ENCODE data around the gene PDCD1. TPM values are rescaled to one million over a fixed set of nuclear protein-coding genes. Genes with fewer than 3 reads are reported as not detected.

Gene PDCD1
- total and polyA plus RNA-seq, 2 donors (not counting 1 experiment from before 2014, with no cell fraction given): 0.28 to 1.3 TPM

DNA sequence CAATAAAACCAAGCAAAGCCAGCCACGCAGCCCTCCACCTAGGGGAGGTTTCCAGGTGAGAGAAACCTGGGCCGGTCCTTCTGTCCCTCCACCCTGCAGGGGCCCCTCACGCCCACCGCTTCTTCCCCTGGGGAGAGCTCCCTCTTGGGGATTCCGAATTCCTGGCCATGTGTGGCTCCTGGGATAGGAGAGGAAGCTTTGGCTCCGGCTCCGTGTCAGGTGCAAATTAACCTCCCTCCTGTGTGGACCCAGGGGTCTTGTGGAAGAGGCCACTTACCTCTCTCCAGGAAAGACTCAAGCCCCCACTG lies 15.1 kb upstream of the PDCD1 start:
- Histone ChIP-seq H4K20me1 (ENCODE audit: control insufficient read depth, insufficient read depth, low read length, poor library complexity, severe bottlenecking) (no peaks in the 10 kb centered on the region), H3K27me3 (replicated peaks in 1 of 4; ENCODE audit: control extremely low read depth in 1 of 4, control insufficient read depth in 3 of 4, insufficient read depth in 4 of 4, low read length in 3 of 4) (peaks cover 0 to 4% (median 2%) of the 10 kb centered on the region in 4 experiments), H2AFZ (ENCODE audit: insufficient read depth, low read depth, low read length, poor library complexity, severe bottlenecking) (no peak overlapping the region), H3K9ac (ENCODE audit: low read length) (no peak overlapping the region), H3K27ac (ENCODE audit: low read length in 2 of 2) (no peak overlapping the region), H3K79me2 (ENCODE audit: control insufficient read depth, insufficient read depth, low read length) (no peaks in the 10 kb centered on the region), H3K4me2 (replicated peaks; ENCODE audit: low read depth, low read length, poor library complexity, severe bottlenecking) (no peak overlapping the region), H3K9me3 (ENCODE audit: control extremely low read depth in 1 of 3, control insufficient read depth in 2 of 3, insufficient read depth in 1 of 3, low read length in 2 of 3) (peaks cover 0 to 9% (median 0%) of the 10 kb centered on the region in 3 donors), H3K36me3 (replicated peaks in 1 of 2; ENCODE audit: control extremely low read depth in 1 of 2, control insufficient read depth in 1 of 2, extremely low read depth in 1 of 2, insufficient read depth in 2 of 2, low read length in 1 of 2) (no peaks in the 10 kb centered on the region), H3K4me3 (ENCODE audit: control extremely low read depth in 1 of 5, extremely low read depth in 1 of 5, insufficient read depth in 1 of 5, low read depth in 2 of 5, low read length in 4 of 5) (no peak overlapping the region), H3K4me1 (ENCODE audit: control insufficient read depth in 2 of 2, insufficient read depth in 2 of 2, low read length in 2 of 2) (peaks cover 8 to 22% of the 10 kb centered on the region in 2 donors)
- ChIA-PET CTCF (no interaction called here), POLR2A (no interaction called here)
- peaks cover 10% of the 10 kb centered on the region for H3K4me1 Mint-ChIP-seq
- no peaks in the 10 kb centered on the region for H3K27me3 Mint-ChIP-seq
- no peak for TF ChIP-seq EZH2 (IDR thresholded peaks at IDR 0.05; ENCODE audit: borderline replicate concordance, insufficient read depth, low read depth, low read length, poor library complexity, severe bottlenecking)
- DNase-seq: no peak
- 93% methylated on average over 5 of the region's 7 CpGs for WGBS (ENCODE audit: insufficient coverage)
- H3K27ac Mint-ChIP-seq: no peak overlapping the region
- no peaks in the 10 kb centered on the region for H3K9me3 Mint-ChIP-seq (ENCODE audit: insufficient read depth)
- no peak for ATAC-seq (ENCODE audit: low read depth)
- intact Hi-C loops (cut with micrococcal nuclease): no loop called here
- no peak overlapping the region for H3K4me3 Mint-ChIP-seq

DNA sequence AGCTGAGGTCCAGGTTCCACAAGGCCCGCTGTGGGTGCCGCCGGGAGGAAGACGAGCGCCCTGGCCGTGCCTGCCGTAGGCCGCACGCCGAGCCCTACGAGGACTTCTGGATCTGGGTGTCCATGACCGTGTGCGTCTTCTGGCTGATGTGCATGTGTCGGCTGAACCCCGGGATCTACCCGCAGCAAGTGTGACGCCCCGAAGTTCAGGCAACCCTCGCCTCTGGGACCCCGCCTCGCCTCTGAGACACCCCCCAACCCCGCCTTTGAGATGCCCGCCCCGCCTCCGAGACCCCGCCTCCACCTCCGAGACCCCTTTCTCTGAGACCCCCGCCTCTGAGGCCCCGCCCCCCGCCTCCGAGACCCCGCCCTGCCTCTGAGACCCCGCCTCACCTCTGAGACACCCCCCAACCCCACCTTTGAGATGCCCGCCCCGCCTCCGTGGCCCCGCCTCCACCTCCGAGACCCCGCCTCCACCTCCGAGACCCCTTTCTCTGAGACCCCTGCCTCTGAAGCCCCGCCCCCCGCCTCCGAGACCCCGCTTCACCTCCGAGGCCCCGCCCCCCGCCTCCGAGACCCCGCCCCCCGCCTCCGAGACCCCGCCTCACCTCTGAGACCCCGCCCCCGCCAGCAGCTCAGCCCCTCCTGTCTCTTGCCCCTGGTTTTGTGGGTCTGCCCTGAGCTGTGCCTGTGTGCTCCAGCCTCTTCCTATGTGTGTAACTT lies 14.5 kb upstream of the PDCD1 start:
- Histone ChIP-seq H3K27ac (ENCODE audit: low read length in 2 of 2) (no peak overlapping the region), H3K79me2 (ENCODE audit: control insufficient read depth, insufficient read depth, low read length) (no peaks in the 10 kb centered on the region), H3K27me3 (replicated peaks in 1 of 4; ENCODE audit: control extremely low read depth in 1 of 4, control insufficient read depth in 3 of 4, insufficient read depth in 4 of 4, low read length in 3 of 4) (peaks cover 0 to 4% (median 2%) of the 10 kb centered on the region in 4 experiments), H3K4me1 (ENCODE audit: control insufficient read depth in 2 of 2, insufficient read depth in 2 of 2, low read length in 2 of 2) (peaks cover 8 to 18% of the 10 kb centered on the region in 2 donors), H3K36me3 (replicated peaks in 1 of 2; ENCODE audit: control extremely low read depth in 1 of 2, control insufficient read depth in 1 of 2, extremely low read depth in 1 of 2, insufficient read depth in 2 of 2, low read length in 1 of 2) (no peaks in the 10 kb centered on the region), H3K4me3 (ENCODE audit: control extremely low read depth in 1 of 5, extremely low read depth in 1 of 5, insufficient read depth in 1 of 5, low read depth in 2 of 5, low read length in 4 of 5) (no peak overlapping the region), H2AFZ (ENCODE audit: insufficient read depth, low read depth, low read length, poor library complexity, severe bottlenecking) (no peak overlapping the region), H3K9me3 (ENCODE audit: control extremely low read depth in 1 of 3, control insufficient read depth in 2 of 3, insufficient read depth in 1 of 3, low read length in 2 of 3) (peaks cover 0 to 9% (median 0%) of the 10 kb centered on the region in 3 donors), H3K4me2 (replicated peaks; ENCODE audit: low read depth, low read length, poor library complexity, severe bottlenecking) (no peak overlapping the region), H4K20me1 (ENCODE audit: control insufficient read depth, insufficient read depth, low read length, poor library complexity, severe bottlenecking) (no peaks in the 10 kb centered on the region), H3K9ac (ENCODE audit: low read length) (no peak overlapping the region)
- no peak for TF ChIP-seq EZH2 (IDR thresholded peaks at IDR 0.05; ENCODE audit: borderline replicate concordance, insufficient read depth, low read depth, low read length, poor library complexity, severe bottlenecking)
- TF ChIP-seq, protein P1, sequence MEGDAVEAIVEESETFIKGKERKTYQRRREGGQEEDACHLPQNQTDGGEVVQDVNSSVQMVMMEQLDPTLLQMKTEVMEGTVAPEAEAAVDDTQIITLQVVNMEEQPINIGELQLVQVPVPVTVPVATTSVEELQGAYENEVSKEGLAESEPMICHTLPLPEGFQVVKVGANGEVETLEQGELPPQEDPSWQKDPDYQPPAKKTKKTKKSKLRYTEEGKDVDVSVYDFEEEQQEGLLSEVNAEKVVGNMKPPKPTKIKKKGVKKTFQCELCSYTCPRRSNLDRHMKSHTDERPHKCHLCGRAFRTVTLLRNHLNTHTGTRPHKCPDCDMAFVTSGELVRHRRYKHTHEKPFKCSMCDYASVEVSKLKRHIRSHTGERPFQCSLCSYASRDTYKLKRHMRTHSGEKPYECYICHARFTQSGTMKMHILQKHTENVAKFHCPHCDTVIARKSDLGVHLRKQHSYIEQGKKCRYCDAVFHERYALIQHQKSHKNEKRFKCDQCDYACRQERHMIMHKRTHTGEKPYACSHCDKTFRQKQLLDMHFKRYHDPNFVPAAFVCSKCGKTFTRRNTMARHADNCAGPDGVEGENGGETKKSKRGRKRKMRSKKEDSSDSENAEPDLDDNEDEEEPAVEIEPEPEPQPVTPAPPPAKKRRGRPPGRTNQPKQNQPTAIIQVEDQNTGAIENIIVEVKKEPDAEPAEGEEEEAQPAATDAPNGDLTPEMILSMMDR (IDR thresholded peaks at IDR 0.05): no peak
- WGBS (ENCODE audit: insufficient coverage): 98% methylated on average over 21 of the region's 54 CpGs
- DNase-seq (no peak), ATAC-seq (ENCODE audit: low read depth) (no peak)
- Mint-ChIP-seq H3K27me3 (no peaks in the 10 kb centered on the region), H3K4me1 (peaks cover 10% of the 10 kb centered on the region), H3K27ac (no peak overlapping the region), H3K9me3 (ENCODE audit: insufficient read depth) (no peaks in the 10 kb centered on the region), H3K4me3 (no peak overlapping the region)
- ChIA-PET CTCF (no interaction called here), POLR2A (no interaction called here)
- intact Hi-C loops (cut with micrococcal nuclease): no loop called here
